GM20000 (cell line): Measurements from ENCODE around the gene P2RY11.

Experiments
- DNase-seq: peaks from one replicate; pipeline ENCODE4 v3.0.0; 2012; ENCODE audit warnings: low spot score
- CTCF ChIP-seq: IDR thresholded peaks from 2 replicates; pipeline ENCODE4 v1.5.1; 2012; ENCODE audit warnings: mild to moderate bottlenecking, control low read depth; ENCODE audit errors: extremely low read depth, missing control alignments

Gene P2RY11

GRCh38 chr19:10122045-10122444 is 10.6 kb downstream of the P2RY11 start:
- no peak for TF ChIP-seq CTCF

GRCh38 chr19:10124429-10124828 is 12.9 kb downstream of the P2RY11 start:
- TF ChIP-seq CTCF = no peak
- no peak for DNase-seq

More at GRCh38 chr19:10122045-10122444, 10.6 kb downstream of the P2RY11 start:
- no peak for DNase-seq

DNA sequence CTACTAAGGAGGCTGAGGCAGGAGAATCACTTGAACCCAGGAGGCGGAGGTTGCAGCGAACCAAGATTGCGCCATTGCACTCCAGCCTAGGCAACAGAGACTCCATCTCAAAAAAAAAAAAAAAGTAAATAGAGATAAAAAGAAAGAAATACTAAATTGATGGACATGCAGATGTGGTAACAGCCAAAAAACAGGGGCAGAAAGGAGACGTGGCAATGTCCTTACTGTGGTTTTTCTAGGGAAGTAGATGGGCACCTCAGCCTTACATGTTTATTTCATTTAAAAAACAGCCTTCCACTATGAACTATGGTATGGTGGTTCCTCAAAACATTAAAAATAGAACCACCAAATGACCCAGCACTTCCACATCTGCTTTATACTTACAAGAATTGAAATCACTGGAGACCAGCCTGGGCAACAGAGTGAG is 14.7 kb downstream of the P2RY11 start:
- DNase-seq = no peak
- no peak for TF ChIP-seq CTCF

- no peak for TF ChIP-seq CTCF
- DNase-seq = no peak
These were observed 21.4 kb downstream of the P2RY11 start for GRCh38 chr19:10132905-10133304.

- no peak for DNase-seq
- TF ChIP-seq CTCF = no peak
These were observed 22.1 kb downstream of the P2RY11 start for GRCh38 chr19:10133596-10133995.

- no peak for TF ChIP-seq CTCF
These were observed 22.5 kb downstream of the P2RY11 start for GRCh38 chr19:10134040-10134439.

GRCh38 chr19:10135551-10136334 is 24.2 kb downstream of the P2RY11 start:
- no peak for TF ChIP-seq CTCF
- no peak for DNase-seq

More at GRCh38 chr19:10134040-10134439, 22.5 kb downstream of the P2RY11 start:
- DNase-seq = no peak
